Left kidney (tissue), 2 donors: ENCODE measurements around the gene KIF16B. TPM values are rescaled to one million over a fixed set of nuclear protein-coding genes. Genes with fewer than 3 reads are reported as not detected.
"Not testable (repeated sequence)": the region's sequence is repeated elsewhere in the genome, so short reads cannot be mapped to it uniquely, and the experiment has no call there.

Source experiments
- DNase-seq: peaks from one replicate; pipeline ENCODE4 v3.0.0-alpha.2; 2013
- polyA plus RNA-seq: library from polyadenylated mRNA; unstranded; fragments of 120-200 nt; gene quantifications from one replicate; pipeline ENCODE4 v1.2.1, GENCODE V29; 2013; ENCODE audit not compliant: insufficient read length

Gene KIF16B
- polyA plus RNA-seq, 1 donor, result 29.3 TPM

- no peak for DNase-seq
Measured at GRCh38 chr20:16287776-16288175, 285.5 kb downstream of the KIF16B start.

- DNase-seq, result no peak
Measured at GRCh38 chr20:16286601-16287000, 286.6 kb downstream of the KIF16B start.

- DNase-seq, result no peak
Measured at GRCh38 chr20:16284385-16285100, 288.7 kb downstream of the KIF16B start.

GRCh38 chr20:16283978-16284377 lies 289.3 kb downstream of the KIF16B start:
- no peak for DNase-seq

DNA sequence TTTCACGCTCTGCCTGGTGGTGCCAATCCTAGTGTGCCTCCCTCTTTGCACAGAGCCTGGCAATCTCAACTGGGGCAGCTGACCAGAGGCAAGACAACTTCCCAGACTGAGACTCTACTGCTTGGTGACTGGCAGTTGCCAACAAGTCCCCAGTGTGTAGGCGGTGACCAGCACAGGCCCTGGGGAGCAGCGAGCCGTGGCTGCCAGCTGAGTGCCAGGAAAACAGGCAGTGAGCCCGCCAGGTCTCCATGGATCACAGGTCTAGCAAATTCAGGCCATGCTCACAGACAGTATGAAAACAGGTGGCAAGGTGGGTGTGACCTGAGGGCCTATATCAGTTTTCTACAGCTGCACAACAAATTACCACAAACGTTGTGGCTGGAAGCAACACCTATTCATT lies 289.9 kb downstream of the KIF16B start:
- no peak for DNase-seq

- no peak for DNase-seq
Measured at GRCh38 chr20:16280219-16280618, 293.0 kb downstream of the KIF16B start.

- no peak for DNase-seq
Measured at GRCh38 chr20:16279320-16279719, 293.9 kb downstream of the KIF16B start.

DNA sequence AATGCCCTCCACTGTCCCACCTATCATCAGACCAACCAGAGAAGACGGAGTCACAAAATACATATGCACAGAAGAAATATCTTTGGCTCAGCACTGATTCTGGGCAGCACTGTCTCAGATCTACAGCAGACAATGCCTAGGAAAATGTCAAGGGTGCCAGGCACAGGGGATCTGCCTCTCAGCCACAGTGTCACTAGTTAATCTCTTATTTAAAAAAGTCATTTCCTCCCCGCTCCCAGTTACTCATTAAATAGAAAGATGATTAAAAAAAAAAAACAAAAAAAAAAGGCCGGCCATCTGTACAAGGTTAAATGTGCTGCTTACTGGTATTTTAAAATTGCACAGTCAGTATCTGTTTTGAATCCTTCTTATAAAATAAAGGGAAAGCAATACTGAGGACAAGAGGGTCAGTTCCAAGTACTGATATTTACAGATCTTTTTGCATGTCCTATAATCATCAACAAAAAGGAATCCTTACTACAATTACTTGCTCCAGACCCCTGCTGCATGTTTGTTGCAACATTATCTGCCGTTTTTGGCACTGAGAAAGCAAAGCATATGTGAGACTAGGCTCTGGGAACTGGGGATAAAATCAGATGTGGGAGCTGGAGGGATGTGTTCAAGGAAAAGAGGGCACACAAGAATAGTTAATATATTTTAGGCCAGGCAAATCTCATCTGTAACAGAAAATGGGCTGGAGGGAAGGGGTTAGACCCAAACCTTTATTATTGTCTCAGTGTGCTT lies 299.3 kb downstream of the KIF16B start:
- no peak for DNase-seq

GRCh38 chr20:16272780-16273360 lies 300.4 kb downstream of the KIF16B start:
- no peak for DNase-seq

DNA sequence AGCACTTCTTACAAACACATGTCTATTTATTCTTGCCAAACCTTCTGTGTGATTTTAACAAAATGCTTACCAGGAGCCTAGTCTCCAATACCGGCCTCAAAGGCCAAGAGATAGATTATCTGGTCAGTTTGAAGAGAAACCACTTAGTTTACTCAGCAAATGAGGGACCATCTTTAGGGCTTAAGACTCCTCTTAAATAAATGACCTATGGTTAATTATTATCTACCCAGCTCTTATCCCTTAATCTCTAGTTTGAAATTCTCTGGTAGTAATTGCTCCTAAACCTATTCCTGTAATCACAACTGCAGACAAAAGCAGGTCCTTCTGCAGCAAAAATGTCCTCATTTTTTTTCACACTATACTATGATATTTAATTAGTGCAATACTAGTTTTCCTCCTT lies 301.8 kb downstream of the KIF16B start:
- DNase-seq, result no peak

DNA sequence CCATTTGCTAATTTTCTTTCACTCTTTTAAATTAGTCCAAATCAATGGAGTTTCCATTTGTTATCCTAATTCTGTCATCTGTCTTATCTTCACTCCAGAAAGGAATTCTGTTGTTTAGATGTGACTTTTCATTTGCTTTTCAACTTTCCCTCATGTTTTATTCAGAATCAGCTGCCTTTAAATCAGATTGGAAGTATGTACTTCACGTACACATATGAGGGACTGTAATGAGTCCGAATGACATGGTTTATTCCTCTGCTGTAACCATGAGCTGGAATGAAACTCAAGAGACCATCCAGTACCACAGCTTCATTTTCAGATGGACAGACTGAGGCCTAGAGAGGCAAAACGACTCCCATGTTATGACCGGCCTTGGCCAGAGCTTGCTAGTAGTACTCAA lies 302.3 kb downstream of the KIF16B start:
- DNase-seq, result no peak

GRCh38 chr20:16270314-16270931 lies 302.8 kb downstream of the KIF16B start:
- DNase-seq, result no peak

DNA sequence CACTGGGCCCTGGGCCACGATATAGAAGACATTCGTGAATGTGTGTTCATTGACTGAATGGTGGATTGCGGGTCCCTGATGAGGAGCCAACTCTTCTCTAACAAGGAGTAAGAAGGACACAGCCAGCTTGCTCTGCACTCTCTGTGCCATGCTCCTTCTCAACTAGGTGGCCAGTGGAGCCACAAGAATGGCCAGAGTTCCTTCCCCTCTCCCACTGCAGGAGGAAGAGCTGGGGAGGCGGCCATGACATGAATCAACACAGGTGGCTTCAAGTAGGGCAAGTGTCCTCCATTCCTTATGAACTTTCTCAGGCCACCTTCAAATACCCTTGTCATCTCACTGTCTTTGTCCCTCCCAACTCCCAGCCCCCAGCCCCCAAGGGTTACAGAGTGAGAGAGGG lies 305.7 kb downstream of the KIF16B start:
- no peak for DNase-seq

- no peak for DNase-seq
Measured at GRCh38 chr20:16265334-16265733, 307.9 kb downstream of the KIF16B start.

DNA sequence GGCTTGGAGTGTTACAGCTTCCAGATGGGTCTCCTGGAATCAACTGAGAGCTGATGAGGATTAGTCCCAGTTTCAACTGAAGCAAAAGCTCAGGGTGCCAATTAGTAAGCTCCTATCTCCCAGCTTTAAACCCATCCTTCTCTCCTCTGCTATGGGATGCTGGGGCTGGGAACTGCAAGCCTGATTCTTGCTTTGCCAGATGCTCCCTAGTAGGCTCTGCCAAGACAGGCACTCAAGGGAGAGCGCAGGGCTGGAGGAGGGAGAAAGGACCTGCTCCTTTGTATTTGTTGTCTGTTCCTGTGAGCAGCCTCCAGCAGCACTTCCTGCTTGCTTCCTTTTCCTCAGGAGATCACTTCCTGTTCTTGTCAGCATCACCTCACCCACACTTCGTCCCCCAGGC lies 309.7 kb downstream of the KIF16B start:
- no peak for DNase-seq

- no peak for DNase-seq
Measured at GRCh38 chr20:16262594-16262993, 310.7 kb downstream of the KIF16B start.

GRCh38 chr20:16261733-16262273 lies 311.4 kb downstream of the KIF16B start:
- no peak for DNase-seq

- no peak for DNase-seq
Measured at GRCh38 chr20:16260911-16261310, 312.3 kb downstream of the KIF16B start.

- DNase-seq, result not testable (repeated sequence)
Measured at GRCh38 chr20:16260133-16260532, 313.1 kb downstream of the KIF16B start.

- DNase-seq, result no peak
Measured at GRCh38 chr20:16258766-16259165, 314.5 kb downstream of the KIF16B start.

DNA sequence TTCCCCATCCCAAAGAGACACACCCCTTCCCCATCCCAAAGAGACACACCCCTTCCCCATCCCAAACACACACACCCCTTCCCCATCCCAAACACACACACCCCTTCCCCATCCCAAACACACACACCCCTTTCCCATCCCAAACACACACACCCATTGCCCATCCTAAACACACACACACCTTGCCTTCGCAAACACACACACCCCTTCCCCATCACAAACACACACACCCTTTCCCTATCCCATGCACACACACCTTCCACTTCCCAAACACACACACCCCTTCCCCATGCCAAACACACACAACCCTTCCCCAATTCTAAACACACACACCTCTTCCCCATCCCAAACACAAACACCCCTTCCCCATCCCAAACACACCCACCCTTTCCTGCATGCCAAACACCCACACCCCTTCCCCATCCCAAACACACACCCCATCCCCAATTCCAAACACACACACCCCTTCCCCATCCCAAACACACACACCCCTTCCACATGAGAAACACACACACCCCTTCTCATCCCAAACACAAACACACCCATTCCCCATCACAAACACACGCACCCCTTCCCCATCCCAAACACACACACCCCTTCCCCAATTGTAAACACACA lies 315.3 kb downstream of the KIF16B start:
- DNase-seq, result no peak

GRCh38 chr20:16257021-16257420 lies 316.2 kb downstream of the KIF16B start:
- DNase-seq, result no peak
